Endometrial microvascular endothelial cells (primary cell): ENCODE results near the gene FOXF1. TPM values are rescaled to one million over a fixed set of nuclear protein-coding genes. Genes with fewer than 3 reads are reported as not detected.

Source experiments
- in situ Hi-C: cut with HindIII; loops from 2 replicates; pipeline ENCODE4 v1.10.0; 2017; ENCODE audit warnings: low sequenced_read_pairs, low pct_unique_long_range_greater_than_20kb; ENCODE audit errors: inconsistent ontology term
- total RNA-seq: library from RNA; depleted of rRNA; stranded (reverse); fragments of >200 nt; gene quantifications from one replicate; pipeline ENCODE4 v1.2.3, GENCODE V29; 2015; ENCODE audit errors: inconsistent ontology term

Gene FOXF1
- total RNA-seq, 1 donor from 2014 or later = 20.8 TPM

DNA sequence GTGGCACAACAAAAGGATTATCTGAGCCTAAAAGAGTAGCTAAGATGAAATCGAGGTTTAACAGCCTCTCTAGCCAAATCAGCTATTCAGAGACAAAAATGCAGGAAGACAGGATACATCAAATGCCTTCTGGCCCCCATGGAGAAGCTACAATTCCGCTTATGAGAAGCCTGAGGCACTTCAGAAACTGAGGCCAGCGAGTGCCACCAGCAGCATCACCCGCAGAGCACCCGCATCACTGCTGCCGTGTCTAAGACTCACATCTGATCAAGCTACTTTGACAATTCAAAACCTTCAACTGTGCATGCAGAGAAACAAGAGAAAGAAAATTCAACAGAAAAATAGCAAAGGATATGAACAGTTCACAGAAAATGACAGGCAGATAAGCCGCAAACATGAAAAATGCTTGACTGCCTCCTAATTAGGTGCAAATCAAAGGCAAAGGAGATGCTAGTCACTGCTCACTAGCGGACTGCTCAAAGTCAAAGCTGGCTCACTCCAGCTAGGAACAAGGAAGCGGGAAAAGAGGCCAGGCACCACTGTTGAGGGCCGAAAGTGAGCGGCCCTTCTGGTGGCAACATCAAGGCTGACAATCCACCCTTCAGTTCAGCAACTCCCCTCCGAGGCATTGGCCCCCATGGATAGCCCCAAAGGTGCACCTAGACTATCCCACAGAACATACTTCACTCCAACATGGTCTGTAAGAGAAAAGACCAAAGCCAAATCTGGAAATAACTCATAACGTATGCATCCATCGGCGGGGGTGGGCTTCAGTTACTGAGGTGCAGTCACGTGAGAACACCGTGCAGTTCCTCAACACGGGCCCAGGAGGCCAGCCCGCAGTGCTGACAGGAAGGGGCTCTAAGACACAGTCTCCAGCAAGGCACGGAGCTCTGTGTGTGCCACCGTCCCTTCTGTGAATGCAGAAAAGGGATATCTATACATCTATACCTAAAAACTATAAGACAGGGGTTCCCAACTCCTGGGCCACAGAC lies 32.7 kb downstream of the FOXF1 start:
- in situ Hi-C loops = no loop called here

DNA sequence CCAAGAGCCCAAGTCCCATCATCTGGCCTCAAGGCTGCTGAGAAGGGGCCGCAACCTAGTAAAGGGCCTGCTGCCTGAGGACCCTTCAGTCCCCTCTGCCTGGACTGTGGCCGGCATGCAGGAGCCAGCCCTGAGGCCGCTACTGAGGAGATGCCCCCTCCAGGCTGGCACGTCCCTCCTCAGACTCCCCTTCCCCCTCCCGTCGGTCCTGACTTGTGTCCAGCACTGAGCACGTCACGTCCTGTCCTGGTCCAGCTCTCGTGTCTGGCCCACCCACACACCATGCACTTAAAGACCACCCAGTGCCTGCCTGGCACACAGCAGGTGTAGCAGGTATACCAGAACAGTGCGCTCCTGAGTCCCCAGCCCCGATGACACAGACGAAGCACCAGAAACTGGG lies 35.2 kb downstream of the FOXF1 start:
- in situ Hi-C loops = no loop called here

DNA sequence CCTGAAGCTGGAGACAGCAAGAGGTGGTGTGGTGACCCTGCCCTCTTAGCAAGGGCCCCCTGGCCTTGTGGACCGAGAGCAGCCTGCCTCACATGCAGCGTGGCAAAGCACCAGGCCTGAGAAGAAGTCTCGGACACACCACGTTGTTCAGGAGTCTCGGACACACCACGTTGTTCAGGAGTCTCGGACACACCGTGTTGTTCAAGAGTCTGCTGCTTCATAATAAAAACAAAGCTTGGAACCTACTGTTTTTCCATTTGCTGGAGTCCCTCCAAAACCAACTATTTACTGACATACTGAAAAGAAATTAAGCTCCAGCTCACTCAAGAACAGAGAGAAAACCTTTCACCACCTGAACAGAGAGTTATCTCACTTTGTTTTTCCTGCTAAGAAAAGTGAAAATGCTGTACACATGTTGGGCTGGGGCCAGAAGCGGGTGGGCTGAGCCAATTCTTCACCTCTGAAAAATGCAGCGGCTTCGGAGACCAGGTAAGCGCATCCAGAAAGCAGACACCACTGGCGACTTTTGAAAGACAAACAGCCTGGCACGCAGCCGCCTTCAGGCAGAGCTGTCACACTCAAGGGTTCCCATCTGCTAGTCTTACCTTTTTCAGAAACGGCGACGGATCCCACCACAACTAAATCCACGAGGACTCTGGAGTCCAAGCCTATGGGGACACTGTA lies 35.8 kb downstream of the FOXF1 start:
- in situ Hi-C loops = no loop called here

DNA sequence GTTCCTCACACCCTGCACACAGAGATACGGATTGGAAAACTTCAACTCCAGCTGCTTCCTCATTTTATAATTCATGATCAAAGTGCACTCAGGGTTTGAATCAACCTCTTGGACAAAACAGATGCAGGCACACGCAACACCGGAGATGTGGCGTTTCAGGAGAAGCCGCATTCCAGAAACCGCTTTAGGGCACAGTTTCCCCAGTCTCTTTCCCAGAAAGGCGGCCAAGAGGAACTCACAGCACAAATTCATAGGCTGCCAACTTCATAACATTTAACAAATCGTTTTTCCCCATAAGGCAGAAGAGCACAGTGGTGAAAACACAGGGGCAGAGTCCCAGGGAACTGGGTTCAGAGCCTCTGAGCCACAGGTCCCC lies 36.3 kb downstream of the FOXF1 start:
- in situ Hi-C loops = no loop called here

DNA sequence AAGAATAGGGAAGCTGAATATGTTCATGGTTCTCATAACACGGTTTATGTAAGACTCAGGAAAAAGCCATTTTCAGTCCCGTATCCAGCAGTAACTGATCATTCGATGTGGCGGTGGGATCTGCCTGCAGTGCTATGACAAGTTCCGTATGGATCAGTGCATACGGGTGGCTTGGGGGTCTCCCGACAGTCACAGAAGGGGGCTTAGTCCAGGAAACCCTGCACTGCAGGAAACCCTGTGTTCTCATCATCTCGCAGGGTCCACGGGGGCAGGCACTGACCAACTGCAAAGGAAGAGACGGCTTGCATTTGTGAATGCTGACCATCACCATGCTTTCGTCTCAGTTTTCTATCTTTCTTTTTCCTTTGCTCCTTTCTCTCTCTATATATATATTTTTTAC lies 37.0 kb downstream of the FOXF1 start:
- in situ Hi-C loops = no loop called here

DNA sequence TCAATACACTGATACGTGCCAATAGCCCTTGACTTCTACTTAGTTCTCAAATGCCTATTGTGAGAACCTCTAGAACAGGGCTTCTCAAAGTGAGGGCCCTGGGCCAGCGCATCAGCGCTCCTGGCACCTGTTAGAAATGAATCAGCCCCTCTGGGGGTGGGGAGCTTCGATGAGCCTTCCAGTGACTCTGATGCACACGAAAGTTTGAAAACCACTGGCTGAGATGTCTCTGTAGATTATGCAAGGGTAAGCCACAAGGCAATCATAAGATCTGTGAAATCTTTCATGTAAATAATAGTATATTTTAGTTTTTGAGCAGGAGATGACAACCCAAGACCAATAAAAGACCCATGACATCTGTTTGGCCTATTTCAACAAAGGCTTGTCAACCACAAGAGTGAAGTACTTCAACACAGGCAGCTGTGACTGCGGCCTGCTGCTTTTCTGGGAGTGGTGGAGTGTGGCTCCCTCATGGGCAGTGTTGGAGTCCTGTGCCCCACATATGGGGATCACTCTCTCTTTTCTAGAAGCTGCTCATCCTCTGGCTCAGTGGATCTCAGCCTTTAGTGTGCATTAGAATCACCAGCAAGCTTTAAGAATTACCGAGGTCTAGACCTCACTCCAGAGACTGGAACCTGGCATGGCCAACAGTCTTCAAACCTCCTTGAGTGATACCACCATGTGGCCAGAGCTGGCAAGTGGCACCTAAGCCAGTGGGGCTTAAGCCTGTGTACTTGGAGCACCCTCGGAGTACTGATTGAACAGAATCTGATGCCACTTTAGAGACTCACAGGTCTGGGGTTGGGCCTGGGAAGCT lies 39.0 kb downstream of the FOXF1 start:
- in situ Hi-C loops = no loop called here

DNA sequence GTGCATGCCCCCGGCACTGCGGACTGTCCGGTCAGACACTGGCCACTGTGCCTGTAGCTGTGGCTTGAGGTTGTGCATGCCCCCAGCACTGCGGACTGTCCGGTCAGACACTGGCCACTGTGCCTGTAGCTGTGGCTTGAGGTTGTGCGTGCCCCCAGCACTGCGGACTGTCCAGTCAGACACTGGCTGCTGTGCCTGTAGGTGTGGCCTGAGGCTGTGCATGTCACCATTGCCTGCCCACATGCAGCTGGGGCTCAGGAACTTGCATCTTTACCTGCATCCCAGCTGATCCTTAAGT lies 39.5 kb downstream of the FOXF1 start:
- in situ Hi-C loops = no loop called here

DNA sequence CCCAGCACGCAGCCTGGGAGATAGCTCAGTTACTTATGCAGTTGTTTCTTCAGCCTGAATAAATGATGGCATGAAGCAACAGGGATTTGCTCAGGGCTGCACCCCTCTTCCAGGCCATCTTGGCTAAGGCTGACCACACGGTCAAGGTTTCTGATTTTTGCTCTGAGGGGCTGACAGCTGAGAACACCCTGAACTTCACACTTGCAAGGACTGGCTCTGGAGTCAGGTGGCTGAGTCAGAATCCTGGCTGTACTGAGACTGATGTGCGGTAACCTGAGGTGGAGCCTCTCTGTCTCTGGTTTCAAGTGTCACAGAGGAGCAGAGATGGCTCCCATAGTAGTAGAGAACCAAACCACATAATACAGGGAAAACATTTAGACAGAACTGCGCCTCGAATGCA lies 40.0 kb downstream of the FOXF1 start:
- in situ Hi-C loops = no loop called here

DNA sequence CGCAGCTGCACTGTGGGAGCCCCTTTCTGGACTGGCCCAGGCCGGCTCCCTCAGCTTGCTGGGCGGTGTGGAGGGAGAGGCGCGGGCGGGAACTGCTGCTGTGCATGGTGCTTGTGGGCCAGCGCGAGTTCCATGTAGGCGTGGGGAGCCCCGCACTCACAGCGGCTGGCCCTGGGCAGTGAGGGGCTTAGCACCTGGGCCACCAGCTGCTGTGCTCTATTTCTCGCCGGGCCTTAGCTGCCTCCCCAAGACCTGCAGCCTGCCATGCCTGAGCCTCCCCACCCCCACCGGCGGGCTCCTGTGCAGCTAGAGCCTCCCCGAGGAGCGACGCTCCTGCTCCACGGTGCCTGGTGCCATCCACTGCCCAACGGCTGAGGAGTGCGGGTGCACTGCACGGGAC lies 43.0 kb downstream of the FOXF1 start:
- in situ Hi-C loops = no loop called here

DNA sequence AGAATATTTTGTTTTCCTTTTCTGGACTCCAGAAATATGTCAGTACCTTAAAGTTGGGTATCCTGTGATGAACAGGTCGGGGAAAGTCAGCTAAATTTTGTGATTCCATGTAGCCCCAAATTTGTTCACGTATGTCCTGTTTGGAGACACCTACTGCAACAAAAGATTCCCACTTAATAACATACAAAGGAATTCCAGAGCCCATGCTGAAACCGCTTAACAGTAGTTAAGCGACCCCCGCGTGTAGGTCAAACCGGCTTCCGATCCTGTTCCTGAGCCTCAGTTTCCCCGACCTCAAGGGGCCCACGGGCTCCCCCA lies 44.2 kb downstream of the FOXF1 start:
- in situ Hi-C loops = no loop called here

DNA sequence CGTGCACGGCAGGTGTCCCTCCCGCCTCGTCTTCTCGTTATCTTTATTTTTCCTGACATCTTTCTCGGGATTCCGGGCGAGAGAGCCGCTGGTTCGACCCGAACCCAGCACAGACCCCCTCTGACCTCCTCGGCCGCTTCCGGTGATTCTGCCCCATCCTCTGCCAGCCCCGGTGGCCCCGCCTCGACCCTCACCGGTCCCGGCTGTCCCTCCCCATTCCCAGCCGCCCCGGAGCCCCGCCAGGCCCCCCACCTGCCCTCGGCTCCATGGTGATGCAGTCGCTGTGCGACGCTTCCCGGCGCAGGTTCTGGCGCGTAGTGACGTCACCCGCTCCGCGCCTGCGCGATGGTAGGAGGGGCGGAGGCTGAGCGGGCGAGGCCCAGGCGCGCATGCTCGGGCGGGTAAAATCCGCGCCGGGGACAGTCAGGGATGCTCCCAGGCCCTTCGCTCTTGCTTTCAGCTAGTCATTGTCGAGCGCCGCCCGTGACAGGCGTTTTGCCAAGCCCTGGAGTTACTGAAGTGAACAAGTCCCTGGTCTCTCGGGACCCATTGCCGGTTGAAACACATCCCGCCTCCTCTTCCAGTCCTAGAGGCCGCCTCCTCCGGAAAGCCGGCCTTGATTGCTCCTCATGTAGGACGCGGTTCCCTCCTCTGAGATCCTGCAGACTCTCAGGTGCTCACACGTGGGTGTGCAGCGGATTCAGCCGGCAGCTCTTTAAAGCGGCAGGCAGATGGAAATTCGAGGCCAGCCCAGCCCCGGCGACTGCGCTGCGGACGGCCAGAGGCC lies 44.8 kb downstream of the FOXF1 start, which contains the start of gene MTHFSD:
Gene MTHFSD, minus strand, starts transcription at position 319 of the 787 bp plus-strand sequence. Its CDS starts 51 bp downstream, at position 268.
- in situ Hi-C loops = no loop called here

DNA sequence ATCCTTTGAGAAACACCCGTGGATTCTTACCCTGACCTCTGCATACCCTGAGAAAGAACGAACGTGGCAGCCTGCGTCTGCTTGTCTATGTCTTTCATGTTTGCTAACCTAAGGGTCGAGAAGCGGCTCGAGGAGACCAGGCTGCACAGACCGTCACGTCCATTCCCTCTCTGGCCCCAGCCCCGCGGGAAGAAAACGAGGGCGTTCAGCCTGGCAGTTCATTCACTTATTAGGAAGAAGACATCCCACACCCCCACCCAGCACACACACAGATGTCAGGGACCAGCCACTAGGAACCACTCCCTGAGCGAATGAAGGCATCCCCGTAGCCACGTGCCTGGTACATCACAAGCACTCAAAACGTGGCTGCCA lies 45.4 kb downstream of the FOXF1 start:
- in situ Hi-C loops = no loop called here

DNA sequence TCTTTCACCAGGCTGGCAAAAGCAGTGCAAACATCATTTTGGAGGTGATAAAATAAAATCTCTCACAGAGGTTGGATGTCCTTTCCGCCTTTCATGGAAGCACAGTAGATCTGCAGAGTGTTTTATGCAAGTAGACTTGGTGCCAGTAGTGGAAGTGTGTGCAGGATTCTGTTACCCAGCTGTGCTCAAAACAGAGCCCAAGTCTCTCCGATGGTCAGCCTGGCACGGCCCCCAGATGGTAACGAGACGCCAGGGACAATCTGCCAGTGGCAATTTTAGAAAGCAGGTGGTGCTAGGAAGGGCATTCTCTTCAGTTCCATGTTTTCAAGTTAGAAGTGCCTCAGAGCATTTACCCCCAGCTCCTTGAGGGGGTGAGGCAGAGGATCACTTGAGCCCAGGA lies 46.2 kb downstream of the FOXF1 start:
- in situ Hi-C loops = no loop called here

DNA sequence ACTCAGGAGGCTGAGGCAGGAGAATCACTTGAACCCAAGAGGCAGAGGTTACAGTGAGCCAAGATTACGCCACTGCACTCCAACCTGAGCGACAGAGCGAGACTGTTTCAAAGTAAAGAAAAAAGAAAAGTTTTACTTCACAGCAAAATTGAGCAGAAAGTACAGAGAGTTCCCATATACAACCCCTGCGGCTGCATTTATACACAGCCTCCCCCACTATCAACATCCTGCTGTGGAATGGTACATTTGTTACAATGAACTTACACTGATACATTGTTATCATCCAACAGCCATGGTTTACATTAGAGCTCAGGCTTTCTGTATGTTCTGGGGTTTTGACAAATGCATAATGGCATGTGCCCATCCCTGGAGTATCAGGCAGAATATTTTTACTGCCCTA lies 47.3 kb downstream of the FOXF1 start:
- in situ Hi-C loops = no loop called here

DNA sequence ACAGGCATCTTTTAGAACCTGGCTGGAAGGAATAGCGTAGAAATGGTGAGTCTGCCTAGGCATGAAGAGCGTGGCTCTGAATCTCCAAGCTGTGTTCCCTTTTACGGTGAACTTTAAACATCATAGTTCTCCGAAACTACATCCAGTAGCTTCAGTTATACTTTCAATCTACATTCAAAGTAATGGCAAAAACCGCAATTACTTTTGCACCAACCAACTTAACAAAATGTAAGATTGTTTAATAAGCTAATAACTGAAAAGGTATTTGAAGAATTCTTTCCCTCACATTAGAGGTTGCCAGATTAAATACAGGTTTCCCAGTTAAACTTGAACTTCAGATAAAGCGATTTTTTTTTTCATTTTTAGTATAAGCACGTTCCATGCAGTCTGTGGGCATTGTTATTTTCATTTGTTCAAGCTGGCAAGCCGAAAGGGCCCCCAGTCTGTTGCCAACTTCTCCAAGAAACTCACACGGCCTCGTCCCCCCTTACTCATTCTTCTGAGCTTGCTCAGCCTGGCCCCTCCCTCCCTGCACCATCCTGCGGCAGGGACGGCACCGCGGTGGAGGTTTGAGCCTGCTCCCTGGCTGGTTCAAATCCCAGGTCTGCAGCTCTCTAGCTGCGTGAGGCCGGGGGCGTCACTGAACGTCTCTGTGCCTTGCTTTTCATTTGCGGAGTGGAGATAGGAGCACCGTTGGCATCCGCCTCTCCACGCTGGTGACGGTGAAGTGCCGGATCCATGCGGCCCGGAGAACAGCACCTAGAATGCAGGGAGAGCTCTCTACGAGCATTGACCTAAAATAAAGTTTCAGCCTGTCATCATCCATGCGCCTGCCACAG lies 48.2 kb downstream of the FOXF1 start:
- in situ Hi-C loops = no loop called here

DNA sequence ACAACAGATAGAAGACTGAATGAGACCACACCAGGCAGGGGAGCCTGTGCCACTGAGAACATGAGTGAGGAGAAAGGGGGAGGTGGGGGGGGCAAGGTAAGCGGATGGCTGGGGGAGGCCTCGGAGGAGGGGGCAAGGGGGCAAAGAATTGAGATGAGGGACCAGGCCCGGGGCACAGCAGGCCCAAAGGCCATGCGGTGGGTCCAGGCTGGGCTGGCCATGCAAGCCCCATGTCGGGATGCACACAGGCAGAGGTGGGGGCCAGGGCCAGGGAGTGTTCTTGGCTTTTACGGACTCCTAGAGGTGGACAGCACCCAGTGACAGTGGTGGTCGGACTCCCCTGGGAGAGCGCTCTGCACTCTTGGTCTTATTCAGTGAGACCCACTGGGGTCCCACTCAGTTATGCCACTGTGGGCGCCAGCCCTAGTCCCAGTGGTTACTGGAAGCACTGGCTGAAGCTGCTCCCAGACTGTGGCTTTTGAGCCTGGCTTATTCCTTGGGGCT lies 49.5 kb downstream of the FOXF1 start:
- in situ Hi-C loops = no loop called here

DNA sequence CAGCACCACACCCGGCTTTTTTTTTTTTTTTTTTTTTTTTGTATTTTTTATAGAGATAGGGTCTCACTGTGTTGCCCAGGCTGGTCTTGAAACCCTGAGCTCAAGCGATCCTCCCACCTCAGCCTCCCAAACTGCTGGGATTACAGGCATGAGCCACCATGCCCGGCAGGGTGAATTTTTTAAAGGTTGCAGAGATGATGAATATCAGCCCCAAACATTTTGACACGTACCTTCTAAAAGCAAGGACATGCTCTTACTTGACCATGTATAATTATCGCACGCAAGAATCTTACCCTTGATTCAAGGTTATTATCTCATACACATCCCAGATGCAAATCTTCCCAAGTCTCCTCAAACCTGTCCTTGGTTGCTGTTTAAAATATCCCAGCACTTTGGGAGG lies 52.0 kb downstream of the FOXF1 start:
- in situ Hi-C loops = no loop called here
